ENCODE results near the gene MRPL36.

GRCh38 chr5:1764606-1764960 lies 35.1 kb downstream of the MRPL36 start:
- TF ChIP-seq CTCF (conservative IDR thresholded peaks at IDR 0.05 in 1 of 2, IDR thresholded peaks at IDR 0.05 in 1 of 2; ENCODE audit: low read depth in 1 of 2, low read length in 2 of 2) (no peak), EZH2 (IDR thresholded peaks at IDR 0.05; ENCODE audit: low read length, missing control alignments) (no peak)
